ENCODE data around the gene SIRPA.

Gene SIRPA

GRCh38 chr20:1945660-1946059 lies 50.5 kb downstream of the SIRPA start:
- no peak overlapping the region for H3K4me3 ChIP-seq (ENCODE audit: low read depth, low read length)

- no peak overlapping the region for H3K4me3 ChIP-seq (ENCODE audit: low read depth, low read length)
Measured at GRCh38 chr20:1946442-1946761, 51.2 kb downstream of the SIRPA start.

GRCh38 chr20:1946762-1947534 lies 51.7 kb downstream of the SIRPA start:
- H3K4me3 ChIP-seq (ENCODE audit: low read depth, low read length) = peak overlapping the region; percentile 31

GRCh38 chr20:1947535-1947846 lies 52.3 kb downstream of the SIRPA start:
- no peak overlapping the region for H3K4me3 ChIP-seq (ENCODE audit: low read depth, low read length)

GRCh38 chr20:1949347-1950100 lies 54.3 kb downstream of the SIRPA start:
- H3K4me3 ChIP-seq (ENCODE audit: low read depth, low read length) = no peak overlapping the region

- H3K4me3 ChIP-seq (ENCODE audit: low read depth, low read length) = no peak overlapping the region
Measured at GRCh38 chr20:1950836-1951235, 55.6 kb downstream of the SIRPA start.

GRCh38 chr20:1951436-1952115 lies 56.4 kb downstream of the SIRPA start:
- no peak overlapping the region for H3K4me3 ChIP-seq (ENCODE audit: low read depth, low read length)

GRCh38 chr20:1952737-1953530 lies 57.7 kb downstream of the SIRPA start:
- no peak overlapping the region for H3K4me3 ChIP-seq (ENCODE audit: low read depth, low read length)

GRCh38 chr20:1953621-1954020 lies 58.4 kb downstream of the SIRPA start:
- H3K4me3 ChIP-seq (ENCODE audit: low read depth, low read length) = no peak overlapping the region

GRCh38 chr20:1955217-1955616 lies 60.0 kb downstream of the SIRPA start:
- no peak overlapping the region for H3K4me3 ChIP-seq (ENCODE audit: low read depth, low read length)

- H3K4me3 ChIP-seq (ENCODE audit: low read depth, low read length) = no peak overlapping the region
Measured at GRCh38 chr20:1958426-1958825, 63.2 kb downstream of the SIRPA start.

GRCh38 chr20:1959156-1959555 lies 63.9 kb downstream of the SIRPA start:
- H3K4me3 ChIP-seq (ENCODE audit: low read depth, low read length) = no peak overlapping the region

GRCh38 chr20:1961374-1961773 lies 66.2 kb downstream of the SIRPA start:
- H3K4me3 ChIP-seq (ENCODE audit: low read depth, low read length) = no peak overlapping the region

- H3K4me3 ChIP-seq (ENCODE audit: low read depth, low read length) = no peak overlapping the region
Measured at GRCh38 chr20:1964061-1964460, 68.9 kb downstream of the SIRPA start.

- no peak overlapping the region for H3K4me3 ChIP-seq (ENCODE audit: low read depth, low read length)
Measured at GRCh38 chr20:1964659-1965405, 69.6 kb downstream of the SIRPA start.

GRCh38 chr20:1965520-1966351 lies 70.5 kb downstream of the SIRPA start:
- no peak overlapping the region for H3K4me3 ChIP-seq (ENCODE audit: low read depth, low read length)

- no peak overlapping the region for H3K4me3 ChIP-seq (ENCODE audit: low read depth, low read length)
Measured at GRCh38 chr20:1968964-1969363, 73.8 kb downstream of the SIRPA start.

- no peak overlapping the region for H3K4me3 ChIP-seq (ENCODE audit: low read depth, low read length)
Measured at GRCh38 chr20:1971893-1972586, 76.8 kb downstream of the SIRPA start.

Data from iPS-11a (cell line).